Mononuclear cell (primary cell): ENCODE data around the gene CCDC167. TPM values are rescaled to one million over a fixed set of nuclear protein-coding genes. Genes with fewer than 3 reads are reported as not detected.
"Not testable (repeated sequence)": the region's sequence is repeated elsewhere in the genome, so short reads cannot be mapped to it uniquely, and the experiment has no call there.

Experiments used
- H3K27me3 ChIP-seq: 2 replicates; pipeline ENCODE4 v1.6.0; 2011; ENCODE audit warnings: low read length, control low read depth; ENCODE audit not compliant: insufficient read depth
- H3K4me1 ChIP-seq: 2 replicates; pipeline ENCODE4 v1.5.1; 2011; ENCODE audit warnings: mild to moderate bottlenecking, low read length, control low read depth; ENCODE audit not compliant: insufficient read depth
- H3K4me3 ChIP-seq: 2 replicates; pipeline ENCODE4 v1.5.1; 2011; ENCODE audit warnings: mild to moderate bottlenecking, low read length, moderate library complexity
- H3K9me3 ChIP-seq: 2 replicates; pipeline ENCODE4 v1.5.1; 2011; ENCODE audit warnings: low read depth, mild to moderate bottlenecking, control low read depth, low read length
- total RNA-seq: library from RNA; depleted of rRNA; stranded (reverse); fragments of >200 nt; gene quantifications from one replicate; pipeline ENCODE4 v1.2.3, GENCODE V29; 2012

CCDC167 gene
- total RNA-seq, 1 donor = 4.2 TPM

DNA sequence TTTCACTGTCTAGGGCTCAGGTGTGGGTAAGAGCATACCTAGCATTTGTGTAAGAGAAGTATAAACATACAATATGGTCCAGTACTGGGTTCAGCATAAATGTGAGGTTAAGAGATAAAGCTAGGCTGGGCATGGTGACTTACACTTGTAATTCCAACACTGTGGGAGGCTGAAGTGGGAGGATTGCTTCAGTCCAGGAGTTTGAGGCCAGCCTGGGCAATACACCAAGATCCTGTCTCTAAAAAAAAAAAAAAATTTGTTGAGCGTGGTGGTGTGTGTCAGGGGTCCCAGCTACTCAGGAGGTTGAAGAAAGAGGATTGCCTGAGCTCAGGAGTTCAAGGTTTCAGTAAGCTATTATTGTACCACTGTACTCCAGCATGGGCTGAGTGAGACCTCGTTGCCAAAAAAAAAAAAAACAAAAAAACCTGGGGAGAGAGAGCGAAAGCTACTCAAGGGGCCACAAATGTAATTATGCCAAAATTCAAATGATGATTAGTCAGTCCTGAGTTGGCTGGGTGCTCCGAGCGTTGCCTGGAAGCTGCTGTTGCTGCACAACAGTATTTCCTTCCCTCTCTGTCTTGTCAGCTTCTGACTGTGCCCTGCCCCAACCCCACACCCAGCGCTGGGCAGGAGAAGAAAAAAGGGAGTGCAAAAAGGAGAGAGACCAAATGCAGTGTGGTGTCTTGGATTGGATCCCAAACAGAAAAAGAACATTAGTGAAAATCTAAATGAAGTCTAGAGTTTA is 42.7 kb downstream of the CCDC167 start:
- Histone ChIP-seq H3K27me3 (no peaks in the 10 kb centered on the region), H3K4me1 (no peaks in the 10 kb centered on the region), H3K9me3 (no peaks in the 10 kb centered on the region), H3K4me3 (no peak overlapping the region)

DNA sequence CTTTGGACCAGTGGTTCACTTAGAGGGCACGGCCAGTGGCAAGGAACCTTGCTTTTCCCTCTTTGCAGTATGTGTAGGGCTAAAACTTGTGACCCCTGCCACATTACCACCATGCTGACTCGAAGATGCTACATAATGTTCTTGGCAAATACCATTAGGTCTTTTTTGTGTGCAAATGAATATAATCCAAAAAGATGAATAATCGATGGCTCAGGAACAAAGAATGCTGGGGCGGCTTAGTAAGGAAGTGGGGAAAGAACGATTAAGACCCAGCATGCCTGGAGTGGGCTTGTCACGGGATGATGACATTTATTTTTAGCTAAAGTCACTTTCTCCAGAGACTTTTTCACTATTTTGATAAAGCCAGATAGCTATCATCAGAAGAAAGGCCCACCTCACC is 43.6 kb downstream of the CCDC167 start:
- no peaks in the 10 kb centered on the region for H3K9me3 ChIP-seq
- no peak overlapping the region for H3K4me3 ChIP-seq
- no peaks in the 10 kb centered on the region for H3K27me3 ChIP-seq
- no peaks in the 10 kb centered on the region for H3K4me1 ChIP-seq

- H3K4me1 ChIP-seq = no peaks in the 10 kb centered on the region
These were observed 45.1 kb downstream of the CCDC167 start for GRCh38 chr6:37454420-37455140.

GRCh38 chr6:37452522-37452921 is 47.2 kb downstream of the CCDC167 start:
- Histone ChIP-seq H3K9me3 (no peaks in the 10 kb centered on the region), H3K27me3 (no peaks in the 10 kb centered on the region), H3K4me1 (no peaks in the 10 kb centered on the region), H3K4me3 (no peak overlapping the region)

More at GRCh38 chr6:37454420-37455140, 45.1 kb downstream of the CCDC167 start:
- no peak overlapping the region for H3K4me3 ChIP-seq
- no peaks in the 10 kb centered on the region for H3K9me3 ChIP-seq
- H3K27me3 ChIP-seq = no peaks in the 10 kb centered on the region

GRCh38 chr6:37451441-37452193 is 48.1 kb downstream of the CCDC167 start:
- Histone ChIP-seq H3K4me1 (no peaks in the 10 kb centered on the region), H3K4me3 (no peak overlapping the region), H3K9me3 (no peaks in the 10 kb centered on the region), H3K27me3 (no peaks in the 10 kb centered on the region)

- H3K9me3 ChIP-seq = no peaks in the 10 kb centered on the region
- no peaks in the 10 kb centered on the region for H3K4me1 ChIP-seq
- H3K4me3 ChIP-seq = no peak overlapping the region
- no peaks in the 10 kb centered on the region for H3K27me3 ChIP-seq
These were observed 49.7 kb downstream of the CCDC167 start for GRCh38 chr6:37449984-37450383.

DNA sequence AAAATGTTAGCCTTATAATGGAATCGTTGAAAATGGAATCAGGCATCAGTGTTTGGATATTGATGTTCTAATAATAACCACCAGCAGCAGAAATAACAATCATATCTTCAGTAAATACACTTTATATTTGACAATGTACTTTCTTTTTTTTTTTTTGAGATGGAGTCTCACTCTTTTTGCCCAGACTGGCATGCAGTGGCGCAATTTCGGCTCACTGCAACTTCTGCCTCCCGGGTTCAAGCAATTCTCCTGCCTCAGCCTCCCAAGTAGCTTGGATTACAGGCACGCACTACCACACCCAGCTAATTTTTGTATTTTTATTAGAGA is 56.5 kb downstream of the CCDC167 start:
- peaks cover 13% of the 10 kb centered on the region for H3K4me1 ChIP-seq
- H3K9me3 ChIP-seq, H3K4me3 ChIP-seq, H3K27me3 ChIP-seq: not testable (repeated sequence)

GRCh38 chr6:37442416-37443215 is 57.1 kb downstream of the CCDC167 start:
- Histone ChIP-seq H3K9me3 (no peaks in the 10 kb centered on the region), H3K27me3 (no peaks in the 10 kb centered on the region), H3K4me1 (peaks cover 13% of the 10 kb centered on the region), H3K4me3 (no peak overlapping the region)

DNA sequence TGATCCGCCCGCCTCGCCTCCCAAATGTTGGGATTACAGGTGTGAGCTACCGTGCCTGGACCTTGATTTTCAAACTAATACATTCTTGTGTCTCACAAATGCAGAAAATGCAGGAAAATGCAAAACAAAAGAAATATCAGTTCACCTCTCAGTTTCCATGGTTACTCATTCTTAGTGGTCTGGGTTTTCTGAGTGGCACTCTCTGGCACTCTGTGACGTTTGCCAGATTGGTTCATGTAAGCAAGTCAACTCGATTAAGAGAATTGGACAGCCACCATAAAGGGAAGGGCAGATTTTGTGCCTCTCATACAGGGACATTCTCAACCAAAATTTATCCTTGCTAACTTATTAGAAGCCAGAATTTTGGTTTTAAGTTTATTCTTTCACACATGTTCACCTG is 58.0 kb downstream of the CCDC167 start:
- H3K9me3 ChIP-seq = no peaks in the 10 kb centered on the region
- no peak overlapping the region for H3K4me3 ChIP-seq
- H3K4me1 ChIP-seq = peaks cover 13% of the 10 kb centered on the region
- H3K27me3 ChIP-seq = no peaks in the 10 kb centered on the region

DNA sequence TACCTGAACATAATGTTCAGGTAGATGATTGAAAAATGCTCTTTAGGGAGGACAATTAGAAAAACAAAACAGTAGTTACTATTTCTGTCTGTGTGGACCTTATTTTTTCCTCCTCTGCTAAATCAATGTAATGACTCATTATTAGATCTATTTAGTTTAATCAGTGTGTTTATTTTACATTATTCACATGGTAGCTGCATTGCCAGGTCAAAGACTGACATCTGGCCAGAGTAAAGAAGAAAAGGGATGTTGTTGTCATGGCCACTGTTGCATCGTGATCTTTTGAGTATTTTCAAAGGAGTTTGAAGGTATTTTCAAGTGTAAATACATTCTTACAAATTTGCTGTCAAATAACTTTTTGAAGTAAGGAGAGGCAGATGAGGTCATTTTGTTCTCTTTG is 60.8 kb downstream of the CCDC167 start:
- no peak overlapping the region for H3K4me3 ChIP-seq
- peaks cover 29% of the 10 kb centered on the region for H3K4me1 ChIP-seq
- no peaks in the 10 kb centered on the region for H3K27me3 ChIP-seq

DNA sequence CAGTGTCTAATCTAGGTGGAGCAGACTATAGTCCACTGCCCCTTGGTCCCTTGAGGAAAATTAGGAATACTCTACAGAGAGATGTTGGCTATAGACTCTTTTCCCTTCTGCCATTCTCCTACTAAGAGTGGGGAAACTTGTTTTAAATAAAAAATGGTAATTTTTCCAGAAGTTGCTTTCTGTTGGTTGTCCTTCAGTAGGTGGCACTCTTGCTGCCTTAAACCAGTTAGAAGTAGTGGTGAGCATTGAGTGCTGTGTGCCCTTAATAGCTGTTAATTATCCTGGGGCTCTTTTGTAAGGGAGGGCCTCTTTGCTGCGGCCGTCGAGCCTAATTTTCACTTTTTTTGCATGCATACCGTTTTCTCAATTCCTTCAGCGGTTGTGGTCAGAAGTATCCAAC is 63.9 kb downstream of the CCDC167 start:
- H3K27me3 ChIP-seq = no peaks in the 10 kb centered on the region
- peaks cover 26% of the 10 kb centered on the region for H3K4me1 ChIP-seq
- H3K9me3 ChIP-seq = no peaks in the 10 kb centered on the region
- H3K4me3 ChIP-seq = no peak overlapping the region

More for the DNA sequence above, 60.8 kb downstream of the CCDC167 start:
- H3K9me3 ChIP-seq = no peaks in the 10 kb centered on the region

DNA sequence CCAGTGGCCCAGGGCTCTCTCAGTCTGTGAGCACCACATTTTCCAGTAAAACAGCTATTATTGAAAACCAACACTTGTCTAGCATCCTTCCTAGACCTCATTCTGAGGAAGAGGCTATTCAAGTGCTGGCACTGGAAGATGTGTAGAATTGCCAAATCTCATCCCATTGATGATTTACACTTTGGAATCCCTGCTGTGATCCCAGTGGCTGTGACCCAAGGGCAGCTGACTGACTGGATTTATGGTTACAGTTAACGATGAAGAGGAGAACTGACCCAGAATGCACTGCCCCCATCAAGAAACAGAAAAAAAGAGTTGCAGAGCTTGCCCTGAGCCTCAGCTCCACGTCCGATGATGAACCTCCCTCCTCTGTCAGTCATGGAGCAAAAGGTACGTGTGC is 64.3 kb downstream of the CCDC167 start:
- peaks cover 25% of the 10 kb centered on the region for H3K4me1 ChIP-seq
- H3K9me3 ChIP-seq = no peaks in the 10 kb centered on the region
- H3K27me3 ChIP-seq = no peaks in the 10 kb centered on the region
- H3K4me3 ChIP-seq = no peak overlapping the region

GRCh38 chr6:37433657-37434271 is 65.9 kb downstream of the CCDC167 start:
- H3K27me3 ChIP-seq = peaks cover 4% of the 10 kb centered on the region
- H3K4me3 ChIP-seq = peak overlapping the region; percentile 60
- peaks cover 25% of the 10 kb centered on the region for H3K4me1 ChIP-seq
- no peaks in the 10 kb centered on the region for H3K9me3 ChIP-seq
